GM23338 (cell line): ENCODE data around the gene ATP9B. TPM values are rescaled to one million over a fixed set of nuclear protein-coding genes. Genes with fewer than 3 reads are reported as not detected.

Source experiments
- ATAC-seq: fragments of 200-7000 bp; cut with Tn5 transposase; 3 replicates; pipeline ENCODE4 v1.9.1; 2020
- DNase-seq: peaks from one replicate; pipeline ENCODE4 v3.0.0-alpha.2; 2015; ENCODE audit warnings: low spot score
- H2AFZ ChIP-seq: fragments of 200-600 bp; sonication (generic); 2 replicates; pipeline ENCODE4 v1.8.0; 2016; ENCODE audit warnings: antibody characterized with exemption, mild to moderate bottlenecking, moderate library complexity
- H3F3A ChIP-seq: fragments of 200-600 bp; sonication (generic); replicated peaks from 2 replicates; pipeline ENCODE4 v1.8.0; 2017; ENCODE audit warnings: antibody characterized with exemption, mixed run types, low read depth
- H3K27ac ChIP-seq: fragments of 200-600 bp; sonication (generic); 2 replicates; pipeline ENCODE4 v1.6.1; 2016; ENCODE audit warnings: low read depth
- H3K27me3 ChIP-seq: fragments of 200-600 bp; sonication (generic); 2 replicates; pipeline ENCODE4 v1.8.0; 2016; ENCODE audit warnings: mild to moderate bottlenecking, mixed run types, moderate library complexity; ENCODE audit not compliant: insufficient read depth
- H3K36me3 ChIP-seq: fragments of 200-600 bp; sonication (generic); 2 replicates; pipeline ENCODE4 v1.8.0; 2016; ENCODE audit warnings: mild to moderate bottlenecking; ENCODE audit not compliant: insufficient read depth
- H3K4me1 ChIP-seq: fragments of 200-600 bp; sonication (generic); 2 replicates; pipeline ENCODE4 v1.8.0; 2016; ENCODE audit warnings: mild to moderate bottlenecking, moderate library complexity; ENCODE audit not compliant: insufficient read depth
- H3K4me2 ChIP-seq: fragments of 200-600 bp; sonication (generic); 2 replicates; pipeline ENCODE4 v1.7.1; 2017; ENCODE audit warnings: mixed run types
- H3K4me3 ChIP-seq: fragments of 200-600 bp; sonication (generic); 2 replicates; pipeline ENCODE4 v1.6.1; 2016; ENCODE audit warnings: mixed run types
- H3K79me2 ChIP-seq: fragments of 200-600 bp; sonication (generic); replicated peaks from 2 replicates; pipeline ENCODE4 v1.8.0; 2017; ENCODE audit warnings: mild to moderate bottlenecking; ENCODE audit not compliant: insufficient read depth
- H3K9me2 ChIP-seq: fragments of 200-600 bp; sonication (generic); 2 replicates; pipeline ENCODE4 v1.8.0; 2017; ENCODE audit not compliant: insufficient read depth
- H4K20me1 ChIP-seq: fragments of 200-600 bp; sonication (generic); replicated peaks from 2 replicates; pipeline ENCODE4 v1.8.0; 2017; ENCODE audit warnings: mild to moderate bottlenecking; ENCODE audit not compliant: insufficient read depth
- H3K27ac Mint-ChIP-seq: 2 replicates; pipeline ENCODE4 v1.8.0; 2020; ENCODE audit warnings: inconsistent platforms, mild to moderate bottlenecking, moderate library complexity, mixed read lengths
- H3K27me3 Mint-ChIP-seq: 3 replicates; pipeline ENCODE4 v1.8.0; 2022; ENCODE audit warnings: low read depth, mild to moderate bottlenecking, moderate library complexity, mixed read lengths, inconsistent platforms; ENCODE audit not compliant: insufficient read depth, poor library complexity
- H3K36me3 Mint-ChIP-seq: 3 replicates; pipeline ENCODE4 v1.8.0; 2021; ENCODE audit warnings: low read depth, mild to moderate bottlenecking, inconsistent platforms, moderate library complexity, mixed read lengths
- H3K4me1 Mint-ChIP-seq: 3 replicates; pipeline ENCODE4 v1.8.0; 2020; ENCODE audit warnings: mild to moderate bottlenecking, inconsistent platforms, mixed read lengths
- H3K4me3 Mint-ChIP-seq: 3 replicates; pipeline ENCODE4 v1.8.0; 2021; ENCODE audit warnings: moderate library complexity, mild to moderate bottlenecking, inconsistent platforms, mixed read lengths
- H3K9me3 Mint-ChIP-seq: 3 replicates; pipeline ENCODE4 v1.8.0; 2020; ENCODE audit warnings: moderate library complexity, mild to moderate bottlenecking, inconsistent platforms, mixed read lengths
- ETS1 ChIP-seq: IDR thresholded peaks from 2 replicates; pipeline ENCODE4 v1.6.1; 2016; ENCODE audit warnings: antibody characterized with exemption
- EZH2 ChIP-seq: fragments of 200-600 bp; sonication (generic); IDR thresholded peaks from one replicate; pipeline ENCODE4 v1.8.0; 2017; ENCODE audit warnings: antibody characterized with exemption, mild to moderate bottlenecking, low read depth; ENCODE audit not compliant: unreplicated experiment
- NANOG ChIP-seq: IDR thresholded peaks from 2 replicates; pipeline ENCODE4 v1.6.1; 2016; ENCODE audit warnings: antibody characterized with exemption, borderline replicate concordance
- POLR2AphosphoS5 ChIP-seq: IDR thresholded peaks from 2 replicates; pipeline ENCODE4 v1.6.1; 2016; ENCODE audit warnings: antibody characterized with exemption, low read depth
- REST ChIP-seq: IDR thresholded peaks from one replicate; pipeline ENCODE4 v1.6.1; 2018; ENCODE audit warnings: antibody characterized with exemption; ENCODE audit not compliant: unreplicated experiment
- STAT1 ChIP-seq: IDR thresholded peaks from one replicate; pipeline ENCODE4 v1.6.1; 2016; ENCODE audit warnings: antibody characterized with exemption; ENCODE audit not compliant: unreplicated experiment
- ZNF114 ChIP-seq: fragments of 250-450 bp; sonication (Bioruptor Pico); IDR thresholded peaks from 2 replicates; pipeline ENCODE4 v1.5.0; 2020; ENCODE audit warnings: mild to moderate bottlenecking, moderate library complexity
- ZNF331 ChIP-seq: fragments of 250-450 bp; sonication (Bioruptor Pico); IDR thresholded peaks from 2 replicates; pipeline ENCODE4 v1.5.0; 2020; ENCODE audit warnings: low read depth, mild to moderate bottlenecking, moderate library complexity
- ZNF462 ChIP-seq: fragments of 250-450 bp; sonication (Bioruptor Pico); IDR thresholded peaks from 2 replicates; pipeline ENCODE4 v1.5.0; 2020; ENCODE audit warnings: mild to moderate bottlenecking, moderate library complexity
- polyA plus RNA-seq: library from polyadenylated mRNA; unstranded; fragments of >200 nt; fragmentation: Nextera tagmentation; extraction: Ambion mirVana; gene quantifications from 2 replicates; pipeline ENCODE4 v1.2.1, GENCODE V29; 2016
- total RNA-seq: library from RNA; depleted of rRNA; stranded (reverse); fragments of >200 nt; shearing (Covaris generic); gene quantifications from 2 replicates; pipeline ENCODE4 v1.2.3, GENCODE V29; 2014

The ATP9B gene
- total and polyA plus RNA-seq, 2 experiments from 2014 or later = 14.2 to 25.6 TPM

GRCh38 chr18:79360933-79361332 lies 291.7 kb downstream of the ATP9B start (continued):
- TF ChIP-seq REST = no peak

GRCh38 chr18:79361766-79362522 lies 292.8 kb downstream of the ATP9B start:
- H3K27ac Mint-ChIP-seq = no peak overlapping the region
- peaks cover 6% of the 10 kb centered on the region; the same call in 1 of the 2 replicates for H3K4me1 ChIP-seq
- no peak overlapping the region for H3K4me2 ChIP-seq
- H3K4me1 Mint-ChIP-seq = peaks cover 10% of the 10 kb centered on the region; the same call in 2 of the 3 replicates
- DNase-seq (no peak), ATAC-seq (no peak)
- peaks cover 5% of the 10 kb centered on the region for H3K27me3 Mint-ChIP-seq
- no peaks in the 10 kb centered on the region; the same call in 1 of the 2 replicates for H4K20me1 ChIP-seq
- no peaks in the 10 kb centered on the region for H3K9me2 ChIP-seq
- TF ChIP-seq STAT1 = no peak
- TF ChIP-seq ZNF114 (CRISPR knock-in tag) = no peak
- no peak for TF ChIP-seq ETS1
- TF ChIP-seq ZNF331 (CRISPR knock-in tag) = no peak
- TF ChIP-seq NANOG = no peak
- H3K36me3 ChIP-seq = peaks cover 2% of the 10 kb centered on the region; the same call in 1 of the 2 replicates
- no peak overlapping the region for H3K4me3 Mint-ChIP-seq
- H3K4me3 ChIP-seq = no peak overlapping the region
- H3K27me3 ChIP-seq = no peaks in the 10 kb centered on the region
- no peaks in the 10 kb centered on the region for H3K9me3 Mint-ChIP-seq
- H3K27ac ChIP-seq = no peak overlapping the region
- H3K79me2 ChIP-seq = no peaks in the 10 kb centered on the region
- H3K36me3 Mint-ChIP-seq = peaks cover 29% of the 10 kb centered on the region
- no peaks in the 10 kb centered on the region for H3F3A ChIP-seq
- no peak overlapping the region for H2AFZ ChIP-seq

GRCh38 chr18:79365701-79366100 lies 296.5 kb downstream of the ATP9B start:
- H3F3A ChIP-seq = no peaks in the 10 kb centered on the region
- peaks cover 6% of the 10 kb centered on the region; the same call in 1 of the 2 replicates for H3K4me1 ChIP-seq
- no peaks in the 10 kb centered on the region for H3K27me3 ChIP-seq
- Mint-ChIP-seq H3K36me3 (peaks cover 20% of the 10 kb centered on the region), H3K27me3 (peaks cover 7% of the 10 kb centered on the region), H3K9me3 (no peaks in the 10 kb centered on the region), H3K27ac (no peak overlapping the region), H3K4me3 (no peak overlapping the region), H3K4me1 (peaks cover 10% of the 10 kb centered on the region; the same call in 2 of the 3 replicates)
- H3K27ac ChIP-seq = no peak overlapping the region
- H3K4me3 ChIP-seq = no peak overlapping the region
- DNase-seq (no peak), ATAC-seq (no peak)
- no peaks in the 10 kb centered on the region for H3K9me2 ChIP-seq
- H4K20me1 ChIP-seq = no peaks in the 10 kb centered on the region
- H3K4me2 ChIP-seq = no peak overlapping the region
- no peak overlapping the region for H2AFZ ChIP-seq
- H3K79me2 ChIP-seq = no peaks in the 10 kb centered on the region
- H3K36me3 ChIP-seq = no peaks in the 10 kb centered on the region
- TF ChIP-seq EZH2 (no peak), ZNF462 (no peak), POLR2AphosphoS5 (no peak)
